GM12878 (cell line): ENCODE results near the gene GFPT1.

Source experiments
- EZH2 ChIP-seq: IDR thresholded peaks from 2 replicates; pipeline ENCODE4 v1.6.1; 2012; ENCODE audit warnings: low read depth, mild to moderate bottlenecking, control low read depth, inconsistent platforms, low read length, borderline replicate concordance; ENCODE audit not compliant: control insufficient read depth
- POLR2A ChIP-seq: IDR thresholded peaks from 2 replicates; pipeline ENCODE4 v1.6.1; 2011; ENCODE audit warnings: low read depth, mild to moderate bottlenecking, low read length
- TF ChIP-seq, protein P1 (sequence below): IDR thresholded peaks from 2 replicates; pipeline ENCODE4 v1.6.1; 2012; ENCODE audit warnings: low read depth, low read length, improper control_type of control experiment

DNA sequence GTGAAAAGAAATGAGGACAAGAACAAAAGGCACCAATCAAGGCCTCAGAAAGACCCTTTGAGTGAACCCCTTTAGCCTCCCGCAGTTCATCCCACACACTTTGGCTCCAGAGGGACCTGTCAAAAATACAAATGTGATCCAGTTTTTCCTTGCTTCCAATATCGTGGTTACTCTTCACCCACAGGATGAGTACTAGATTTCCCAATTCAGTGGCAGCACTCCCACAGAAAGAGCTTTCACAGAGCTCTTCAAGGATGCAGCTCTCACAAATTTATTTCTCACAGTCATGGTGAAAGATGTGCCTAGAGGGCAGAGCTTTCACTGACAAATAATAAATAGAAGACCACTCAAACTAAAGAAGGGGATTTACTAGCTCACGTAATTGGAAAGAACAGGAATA lies 3.0 kb upstream of the GFPT1 start:
- TF ChIP-seq EZH2, result no peak
- TF ChIP-seq, protein P1, sequence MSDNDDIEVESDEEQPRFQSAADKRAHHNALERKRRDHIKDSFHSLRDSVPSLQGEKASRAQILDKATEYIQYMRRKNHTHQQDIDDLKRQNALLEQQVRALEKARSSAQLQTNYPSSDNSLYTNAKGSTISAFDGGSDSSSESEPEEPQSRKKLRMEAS, result no peak
- TF ChIP-seq POLR2A, result no peak
